KMS-11 (cell line): Measurements from ENCODE around the gene MAU2.

ENCODE experiments used
- H2AFZ ChIP-seq: fragments of 200-600 bp; sonication (generic); 2 replicates; pipeline ENCODE4 v1.6.1; 2016; ENCODE audit warnings: antibody characterized with exemption, mixed run types, low read depth
- H3K27ac ChIP-seq: fragments of 200-600 bp; sonication (generic); 2 replicates; pipeline ENCODE4 v1.6.1; 2016; ENCODE audit warnings: mild to moderate bottlenecking, mixed run types
- H3K27me3 ChIP-seq: fragments of 200-600 bp; sonication (generic); 2 replicates; pipeline ENCODE4 v1.6.1; 2017; ENCODE audit warnings: mild to moderate bottlenecking, low read depth, mixed run types, moderate library complexity; ENCODE audit not compliant: insufficient read depth
- H3K36me3 ChIP-seq: fragments of 200-600 bp; sonication (generic); 2 replicates; pipeline ENCODE4 v1.6.1; 2017; ENCODE audit warnings: mild to moderate bottlenecking, mixed run types; ENCODE audit not compliant: insufficient read depth
- H3K4me1 ChIP-seq: fragments of 200-600 bp; sonication (generic); 2 replicates; pipeline ENCODE4 v1.6.1; 2016; ENCODE audit warnings: mild to moderate bottlenecking, low read depth, mixed run types; ENCODE audit not compliant: poor library complexity, severe bottlenecking
- H3K4me2 ChIP-seq: fragments of 200-600 bp; sonication (generic); 2 replicates; pipeline ENCODE4 v1.7.0; 2016; ENCODE audit warnings: mild to moderate bottlenecking, mixed run types
- H3K4me3 ChIP-seq: fragments of 200-600 bp; sonication (generic); IDR thresholded peaks from 2 replicates; pipeline ENCODE4 v1.6.1; 2017; ENCODE audit warnings: low read depth, low read length, mixed read lengths; ENCODE audit not compliant: insufficient read depth
- H3K79me2 ChIP-seq: fragments of 200-600 bp; sonication (generic); 2 replicates; pipeline ENCODE4 v1.6.1; 2016; ENCODE audit warnings: low read depth, mixed run types; ENCODE audit not compliant: insufficient read depth
- H3K9ac ChIP-seq: fragments of 200-600 bp; sonication (generic); 2 replicates; pipeline ENCODE4 v1.6.1; 2016; ENCODE audit warnings: mild to moderate bottlenecking, mixed run types
- H4K20me1 ChIP-seq: fragments of 200-600 bp; sonication (generic); 2 replicates; pipeline ENCODE4 v1.6.1; 2016; ENCODE audit warnings: mild to moderate bottlenecking, mixed run types; ENCODE audit not compliant: insufficient read depth
- CTCF ChIP-seq: fragments of 200-600 bp; sonication (generic); conservative IDR thresholded peaks from 2 replicates; pipeline ENCODE4 v1.6.1; 2017; ENCODE audit warnings: low read depth, mild to moderate bottlenecking, antibody characterized with exemption, low read length, moderate library complexity, mixed read lengths

MAU2 gene

GRCh38 chr19:19300613-19301012 is 20.0 kb upstream of the MAU2 start:
- no peak overlapping the region for H3K9ac ChIP-seq

GRCh38 chr19:19303411-19303810 is 17.2 kb upstream of the MAU2 start:
- Histone ChIP-seq H3K36me3 (no peaks in the 10 kb centered on the region; the same call in 1 of the 2 replicates), H2AFZ (no peak overlapping the region), H3K27ac (no peak overlapping the region), H3K27me3 (no peaks in the 10 kb centered on the region), H3K4me1 (no peaks in the 10 kb centered on the region), H4K20me1 (no peaks in the 10 kb centered on the region), H3K9ac (no peak overlapping the region), H3K79me2 (no peaks in the 10 kb centered on the region), H3K4me2 (no peak overlapping the region), H3K4me3 (no peak overlapping the region)
- no peak for TF ChIP-seq CTCF

More at GRCh38 chr19:19300613-19301012, 20.0 kb upstream of the MAU2 start:
- Histone ChIP-seq H3K79me2 (no peaks in the 10 kb centered on the region), H3K4me3 (no peak overlapping the region), H3K27me3 (no peaks in the 10 kb centered on the region), H3K36me3 (no peaks in the 10 kb centered on the region; the same call in 1 of the 2 replicates), H3K4me1 (no peaks in the 10 kb centered on the region), H3K27ac (no peak overlapping the region), H4K20me1 (no peaks in the 10 kb centered on the region), H2AFZ (no peak overlapping the region), H3K4me2 (no peak overlapping the region)
- no peak for TF ChIP-seq CTCF

- Histone ChIP-seq H2AFZ (no peak overlapping the region), H3K27me3 (no peaks in the 10 kb centered on the region)
Measured at GRCh38 chr19:19304186-19304965, 16.3 kb upstream of the MAU2 start.

GRCh38 chr19:19305066-19305465 is 15.6 kb upstream of the MAU2 start:
- Histone ChIP-seq H3K4me3 (no peak overlapping the region), H3K79me2 (no peaks in the 10 kb centered on the region), H3K4me1 (no peaks in the 10 kb centered on the region), H2AFZ (no peak overlapping the region), H3K27ac (no peak overlapping the region), H3K36me3 (no peaks in the 10 kb centered on the region; the same call in 1 of the 2 replicates), H3K9ac (no peak overlapping the region), H3K27me3 (no peaks in the 10 kb centered on the region), H4K20me1 (no peaks in the 10 kb centered on the region), H3K4me2 (no peak overlapping the region)
- TF ChIP-seq CTCF: no peak

More at GRCh38 chr19:19304186-19304965, 16.3 kb upstream of the MAU2 start:
- H3K79me2 ChIP-seq: no peaks in the 10 kb centered on the region
- H3K4me1 ChIP-seq: no peaks in the 10 kb centered on the region
- no peaks in the 10 kb centered on the region; the same call in 1 of the 2 replicates for H3K36me3 ChIP-seq
- H3K4me3 ChIP-seq: no peak overlapping the region
- H3K4me2 ChIP-seq: no peak overlapping the region
- no peaks in the 10 kb centered on the region for H4K20me1 ChIP-seq
- H3K27ac ChIP-seq: no peak overlapping the region
- no peak for TF ChIP-seq CTCF
- H3K9ac ChIP-seq: no peak overlapping the region
